Bronchial epithelial cell (primary cell): ENCODE results near the gene BTRC. TPM values are rescaled to one million over a fixed set of nuclear protein-coding genes. Genes with fewer than 3 reads are reported as not detected.

Experiments used
- DNase-seq: peaks from one replicate; pipeline ENCODE4 v3.0.0-alpha.2; 2010; ENCODE audit warnings: low read depth
- FAIRE-seq: peaks from 2 replicates; lab custom pipeline; 2011; peaks lifted over from hg19 to GRCh38; lab: Jason Lieb, UNC
- H3K27me3 ChIP-seq: 2 replicates; pipeline ENCODE4 v1.5.1; 2011; ENCODE audit warnings: low read length; ENCODE audit not compliant: control insufficient read depth, insufficient read depth
- H3K36me3 ChIP-seq: 2 replicates; pipeline ENCODE4 v1.5.1; 2011; ENCODE audit warnings: low read length; ENCODE audit not compliant: control insufficient read depth, insufficient read depth
- H3K4me3 ChIP-seq: 2 replicates; pipeline ENCODE4 v1.5.1; 2011; ENCODE audit warnings: mild to moderate bottlenecking, low read depth, low read length, control low read depth
- total RNA-seq: library from RNA; depleted of rRNA; stranded (reverse); fragments of >200 nt; gene quantifications from 2 replicates; pipeline ENCODE4 v1.2.1, GENCODE V29; 2014
- TF ChIP-seq, protein P1 (sequence below): IDR thresholded peaks from 2 replicates; pipeline ENCODE4 v1.5.1; 2011; ENCODE audit warnings: mild to moderate bottlenecking, moderate library complexity, low read length, control low read depth, inconsistent platforms; ENCODE audit not compliant: insufficient read depth, severe bottlenecking

Gene BTRC
- total RNA-seq, 1 donor from 2014 or later: 6.8 TPM

- DNase-seq: peak; percentile 73
- no peaks in the 10 kb centered on the region for H3K36me3 ChIP-seq
- TF ChIP-seq, protein P1, sequence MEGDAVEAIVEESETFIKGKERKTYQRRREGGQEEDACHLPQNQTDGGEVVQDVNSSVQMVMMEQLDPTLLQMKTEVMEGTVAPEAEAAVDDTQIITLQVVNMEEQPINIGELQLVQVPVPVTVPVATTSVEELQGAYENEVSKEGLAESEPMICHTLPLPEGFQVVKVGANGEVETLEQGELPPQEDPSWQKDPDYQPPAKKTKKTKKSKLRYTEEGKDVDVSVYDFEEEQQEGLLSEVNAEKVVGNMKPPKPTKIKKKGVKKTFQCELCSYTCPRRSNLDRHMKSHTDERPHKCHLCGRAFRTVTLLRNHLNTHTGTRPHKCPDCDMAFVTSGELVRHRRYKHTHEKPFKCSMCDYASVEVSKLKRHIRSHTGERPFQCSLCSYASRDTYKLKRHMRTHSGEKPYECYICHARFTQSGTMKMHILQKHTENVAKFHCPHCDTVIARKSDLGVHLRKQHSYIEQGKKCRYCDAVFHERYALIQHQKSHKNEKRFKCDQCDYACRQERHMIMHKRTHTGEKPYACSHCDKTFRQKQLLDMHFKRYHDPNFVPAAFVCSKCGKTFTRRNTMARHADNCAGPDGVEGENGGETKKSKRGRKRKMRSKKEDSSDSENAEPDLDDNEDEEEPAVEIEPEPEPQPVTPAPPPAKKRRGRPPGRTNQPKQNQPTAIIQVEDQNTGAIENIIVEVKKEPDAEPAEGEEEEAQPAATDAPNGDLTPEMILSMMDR: peak; percentile 66
- H3K4me3 ChIP-seq: no peak overlapping the region
- FAIRE-seq: no peak
- no peaks in the 10 kb centered on the region for H3K27me3 ChIP-seq
Measured at GRCh38 chr10:101441541-101442455, 87.8 kb downstream of the BTRC start.

GRCh38 chr10:101442456-101442800, 88.5 kb downstream of the BTRC start:
- no peaks in the 10 kb centered on the region for H3K36me3 ChIP-seq
- no peak overlapping the region for H3K4me3 ChIP-seq
- FAIRE-seq: no peak
- TF ChIP-seq, protein P1: no peak
- no peak for DNase-seq
- no peaks in the 10 kb centered on the region for H3K27me3 ChIP-seq

GRCh38 chr10:101444058-101444898, 90.3 kb downstream of the BTRC start:
- no peaks in the 10 kb centered on the region for H3K36me3 ChIP-seq
- DNase-seq: peak; percentile 44
- FAIRE-seq: no peak
- no peak overlapping the region for H3K4me3 ChIP-seq
- no peaks in the 10 kb centered on the region for H3K27me3 ChIP-seq
- TF ChIP-seq, protein P1: peak; percentile 24

GRCh38 chr10:101446071-101446470, 92.1 kb downstream of the BTRC start:
- no peak for DNase-seq

GRCh38 chr10:101446947-101447346, 93.0 kb downstream of the BTRC start:
- no peak overlapping the region for H3K4me3 ChIP-seq
- TF ChIP-seq, protein P1: no peak
- H3K36me3 ChIP-seq: no peaks in the 10 kb centered on the region
- no peaks in the 10 kb centered on the region for H3K27me3 ChIP-seq
- no peak for FAIRE-seq
- DNase-seq: no peak

More at GRCh38 chr10:101446071-101446470, 92.1 kb downstream of the BTRC start:
- H3K4me3 ChIP-seq: no peak overlapping the region
- no peaks in the 10 kb centered on the region for H3K27me3 ChIP-seq
- TF ChIP-seq, protein P1: no peak
- no peak for FAIRE-seq
- H3K36me3 ChIP-seq: no peaks in the 10 kb centered on the region
